Keratinocyte (primary cell): Measurements from ENCODE around the gene HOXA6.
A peak's percentile ranks its signal among the peaks of the same experiment; 100 is the strongest.

ENCODE experiments used
- EZH2 ChIP-seq: IDR thresholded peaks from one replicate; pipeline ENCODE4 v1.6.1; 2012; ENCODE audit warnings: inconsistent platforms, mild to moderate bottlenecking, low read length, moderate library complexity
- TF ChIP-seq, protein P1 (sequence below), 3 experiments: IDR thresholded peaks in 1 of 3; conservative IDR thresholded peaks in 1 of 3; optimal IDR thresholded peaks in 1 of 3; 2 replicates in 2 of 3; 3 replicates in 1 of 3; pipeline versions ENCODE3 to v1.5.1; 2011; ENCODE audit warnings: low read length in 3 of 3, mild to moderate bottlenecking in 3 of 3, moderate library complexity in 2 of 3, control low read depth in 1 of 3, inconsistent platforms in 1 of 3; ENCODE audit not compliant: insufficient read depth in 2 of 3; ENCODE audit errors: extremely low read depth in 1 of 3

GRCh38 chr7:27160546-27161213 lies 13.1 kb upstream of the HOXA6 start:
- TF ChIP-seq, protein P1, sequence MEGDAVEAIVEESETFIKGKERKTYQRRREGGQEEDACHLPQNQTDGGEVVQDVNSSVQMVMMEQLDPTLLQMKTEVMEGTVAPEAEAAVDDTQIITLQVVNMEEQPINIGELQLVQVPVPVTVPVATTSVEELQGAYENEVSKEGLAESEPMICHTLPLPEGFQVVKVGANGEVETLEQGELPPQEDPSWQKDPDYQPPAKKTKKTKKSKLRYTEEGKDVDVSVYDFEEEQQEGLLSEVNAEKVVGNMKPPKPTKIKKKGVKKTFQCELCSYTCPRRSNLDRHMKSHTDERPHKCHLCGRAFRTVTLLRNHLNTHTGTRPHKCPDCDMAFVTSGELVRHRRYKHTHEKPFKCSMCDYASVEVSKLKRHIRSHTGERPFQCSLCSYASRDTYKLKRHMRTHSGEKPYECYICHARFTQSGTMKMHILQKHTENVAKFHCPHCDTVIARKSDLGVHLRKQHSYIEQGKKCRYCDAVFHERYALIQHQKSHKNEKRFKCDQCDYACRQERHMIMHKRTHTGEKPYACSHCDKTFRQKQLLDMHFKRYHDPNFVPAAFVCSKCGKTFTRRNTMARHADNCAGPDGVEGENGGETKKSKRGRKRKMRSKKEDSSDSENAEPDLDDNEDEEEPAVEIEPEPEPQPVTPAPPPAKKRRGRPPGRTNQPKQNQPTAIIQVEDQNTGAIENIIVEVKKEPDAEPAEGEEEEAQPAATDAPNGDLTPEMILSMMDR (optimal IDR thresholded peaks at IDR 0.05 in 1 of 3, IDR thresholded peaks at IDR 0.05 in 1 of 3, conservative IDR thresholded peaks at IDR 0.05 in 1 of 3; ENCODE audit: extremely low read depth in 1 of 3, insufficient read depth in 2 of 3, low read length in 3 of 3), result peak in 2 of 3 experiments; percentile 79 to 99
- TF ChIP-seq EZH2, result no peak
